HG02840 (cell line): ENCODE results near the gene EPHB1.
"Not testable (repeated sequence)": the region's sequence is repeated elsewhere in the genome, so short reads cannot be mapped to it uniquely, and the experiment has no call there.

ENCODE experiments used
- ATAC-seq: cut with Tn5 transposase; IDR thresholded peaks from one replicate; pipeline ENCODE4 v1.9.1; 2021; ENCODE audit warnings: mild to moderate bottlenecking, moderate library complexity, moderate number of reproducible peaks; ENCODE audit not compliant: unreplicated experiment, low FRiP score

Gene EPHB1

GRCh38 chr3:134933997-134934396, 138.9 kb downstream of the EPHB1 start:
- ATAC-seq: no peak

GRCh38 chr3:134934933-134935332, 139.9 kb downstream of the EPHB1 start:
- no peak for ATAC-seq

GRCh38 chr3:134937256-134938028, 142.4 kb downstream of the EPHB1 start:
- no peak for ATAC-seq

- no peak for ATAC-seq
Measured at GRCh38 chr3:134938029-134938525, 143.0 kb downstream of the EPHB1 start.

- ATAC-seq: no peak
Measured at GRCh38 chr3:134939978-134940377, 144.9 kb downstream of the EPHB1 start.

GRCh38 chr3:134941820-134942219, 146.8 kb downstream of the EPHB1 start:
- ATAC-seq: no peak

- no peak for ATAC-seq
Measured at GRCh38 chr3:134944429-134944828, 149.4 kb downstream of the EPHB1 start.

- no peak for ATAC-seq
Measured at GRCh38 chr3:134949150-134949549, 154.1 kb downstream of the EPHB1 start.

GRCh38 chr3:134952371-134952770, 157.3 kb downstream of the EPHB1 start:
- no peak for ATAC-seq

GRCh38 chr3:134955874-134956273, 160.8 kb downstream of the EPHB1 start:
- no peak for ATAC-seq

GRCh38 chr3:134956395-134956794, 161.3 kb downstream of the EPHB1 start:
- ATAC-seq: no peak

- no peak for ATAC-seq
Measured at GRCh38 chr3:134956844-134957243, 161.8 kb downstream of the EPHB1 start.

- no peak for ATAC-seq
Measured at GRCh38 chr3:134959516-134959915, 164.5 kb downstream of the EPHB1 start.

- ATAC-seq: no peak
Measured at GRCh38 chr3:134964226-134964625, 169.2 kb downstream of the EPHB1 start.

- ATAC-seq: no peak
Measured at GRCh38 chr3:134965865-134966481, 170.9 kb downstream of the EPHB1 start.

- no peak for ATAC-seq
Measured at GRCh38 chr3:134970895-134971294, 175.8 kb downstream of the EPHB1 start.

GRCh38 chr3:134971306-134971705, 176.2 kb downstream of the EPHB1 start:
- no peak for ATAC-seq

- not testable (repeated sequence) for ATAC-seq
Measured at GRCh38 chr3:134971907-134972306, 176.8 kb downstream of the EPHB1 start.

- no peak for ATAC-seq
Measured at GRCh38 chr3:134972836-134973455, 177.9 kb downstream of the EPHB1 start.

GRCh38 chr3:134974624-134975023, 179.6 kb downstream of the EPHB1 start:
- no peak for ATAC-seq

- ATAC-seq: no peak
Measured at GRCh38 chr3:134976948-134977347, 181.9 kb downstream of the EPHB1 start.
